Activated CD8-positive, alpha-beta memory T cell treated with anti-CD3 and anti-CD28 coated beads for 48 hours (primary cell): ENCODE results near the gene BIVM.

Experiments used
- DNase-seq, 3 experiments: peaks; one replicate each; pipeline ENCODE4 v3.0.0-alpha.2; 2020; ENCODE audit warnings: low read depth in 2 of 3, low spot score in 2 of 3

Gene BIVM

GRCh38 chr13:102839462-102839861 is 40.5 kb downstream of the BIVM start:
- no peak for DNase-seq

- no peak for DNase-seq
These were observed 46.3 kb downstream of the BIVM start for GRCh38 chr13:102845289-102845629.

- DNase-seq = peak; percentile 88 to 97 (median 95)
These were observed 46.8 kb downstream of the BIVM start, which contains the start of gene ERCC5 for GRCh38 chr13:102845630-102846260. Gene ERCC5 (plus strand): TSS chr13:102846032. CDS start chr13:102846267, 235 bp downstream.

GRCh38 chr13:102846261-102847015 is 47.5 kb downstream of the BIVM start:
- no peak for DNase-seq

GRCh38 chr13:102847272-102848234 is 48.6 kb downstream of the BIVM start:
- DNase-seq = no peak

- no peak for DNase-seq
These were observed 50.0 kb downstream of the BIVM start for GRCh38 chr13:102848956-102849355.

GRCh38 chr13:102852556-102852955 is 53.6 kb downstream of the BIVM start:
- DNase-seq = no peak

- no peak for DNase-seq
These were observed 55.8 kb downstream of the BIVM start for GRCh38 chr13:102854675-102855074.

GRCh38 chr13:102856557-102856956 is 57.6 kb downstream of the BIVM start:
- no peak for DNase-seq

GRCh38 chr13:102862624-102863210 is 63.8 kb downstream of the BIVM start:
- DNase-seq = no peak

- no peak for DNase-seq
These were observed 64.7 kb downstream of the BIVM start for GRCh38 chr13:102863590-102863989.

GRCh38 chr13:102868366-102868936 is 69.5 kb downstream of the BIVM start:
- DNase-seq = no peak

GRCh38 chr13:102869948-102870676 is 71.2 kb downstream of the BIVM start:
- DNase-seq = no peak

- peak in 1 of 3 experiments; percentile 27 for DNase-seq
These were observed 71.9 kb downstream of the BIVM start for GRCh38 chr13:102870677-102871415.

GRCh38 chr13:102872131-102872530 is 73.2 kb downstream of the BIVM start:
- no peak for DNase-seq

GRCh38 chr13:102872531-102872930 is 73.6 kb downstream of the BIVM start:
- no peak for DNase-seq

- no peak for DNase-seq
These were observed 74.7 kb downstream of the BIVM start for GRCh38 chr13:102873653-102874052.

GRCh38 chr13:102875256-102875655 is 76.3 kb downstream of the BIVM start:
- DNase-seq = no peak

GRCh38 chr13:102877303-102877702 is 78.4 kb downstream of the BIVM start:
- no peak for DNase-seq
